Smooth muscle cell (in vitro differentiated cells): ENCODE data around the gene ENTR1. TPM values are rescaled to one million over a fixed set of nuclear protein-coding genes. Genes with fewer than 3 reads are reported as not detected.

Source experiments
- DNase-seq: peaks from one replicate; lab custom pipeline; 2025; ENCODE audit not compliant: unreplicated experiment; lab: John Stamatoyannopoulos, UW
- H2AFZ ChIP-seq: fragments of 200-600 bp; sonication (generic); 2 replicates; pipeline ENCODE4 v1.6.0; 2016; ENCODE audit warnings: antibody characterized with exemption, low read depth, mild to moderate bottlenecking
- H3F3A ChIP-seq: fragments of 200-600 bp; sonication (generic); 2 replicates; pipeline ENCODE4 v1.6.0; 2017; ENCODE audit warnings: antibody characterized with exemption, low read depth
- H3K27ac ChIP-seq: fragments of 200-600 bp; sonication (generic); 2 replicates; pipeline ENCODE4 v1.5.1; 2016; ENCODE audit warnings: low read depth, mild to moderate bottlenecking
- H3K27me3 ChIP-seq: fragments of 200-600 bp; sonication (generic); 2 replicates; pipeline ENCODE4 v1.6.1; 2016; ENCODE audit warnings: low read depth, mild to moderate bottlenecking
- H3K36me3 ChIP-seq: fragments of 200-600 bp; sonication (generic); 2 replicates; pipeline ENCODE4 v1.5.1; 2016; ENCODE audit warnings: low read depth
- H3K4me1 ChIP-seq: fragments of 200-600 bp; sonication (generic); 2 replicates; pipeline ENCODE4 v1.5.1; 2016; ENCODE audit warnings: low read depth
- H3K4me2 ChIP-seq: fragments of 200-600 bp; sonication (generic); 2 replicates; pipeline ENCODE4 v1.6.0; 2016; ENCODE audit warnings: mild to moderate bottlenecking
- H3K4me3 ChIP-seq: fragments of 200-600 bp; sonication (generic); 2 replicates; pipeline ENCODE4 v1.5.1; 2016; ENCODE audit warnings: mild to moderate bottlenecking
- H3K79me2 ChIP-seq: fragments of 200-600 bp; sonication (generic); 2 replicates; pipeline ENCODE4 v1.6.0; 2016; ENCODE audit warnings: low read depth, mild to moderate bottlenecking
- H3K9ac ChIP-seq: fragments of 200-600 bp; sonication (generic); 2 replicates; pipeline ENCODE4 v1.6.0; 2016; ENCODE audit warnings: low read depth
- H3K9me3 ChIP-seq: fragments of 200-600 bp; sonication (generic); replicated peaks from 2 replicates; pipeline ENCODE4 v1.5.1; 2016; ENCODE audit warnings: low read depth
- H4K20me1 ChIP-seq: fragments of 200-600 bp; sonication (generic); 2 replicates; pipeline ENCODE4 v1.6.0; 2016; ENCODE audit warnings: low read depth
- WGBS: methylation state at CpG from one replicate; pipeline ENCODE4 v1.1.7; 2016; ENCODE audit warnings: low lambda C conversion rate; 5-methylcytosine and 5-hydroxymethylcytosine counted together
- polyA plus RNA-seq: library from polyadenylated mRNA; unstranded; fragments of >200 nt; fragmentation: Nextera tagmentation; extraction: Ambion mirVana; gene quantifications from 2 replicates; pipeline ENCODE4 v1.2.1, GENCODE V29; 2016
- total RNA-seq: library from RNA; depleted of rRNA; stranded (reverse); fragments of >200 nt; gene quantifications from 2 replicates; pipeline ENCODE4 v1.2.3, GENCODE V29; 2014
- TF ChIP-seq, protein P1 (sequence below): fragments of 200-600 bp; sonication (generic); IDR thresholded peaks from 2 replicates; pipeline ENCODE4 v1.5.1; 2017; ENCODE audit warnings: borderline replicate concordance, mild to moderate bottlenecking, antibody characterized with exemption; ENCODE audit not compliant: insufficient read depth, poor library complexity, severe bottlenecking

ENTR1 gene
- total and polyA plus RNA-seq, 2 experiments from 2014 or later, result 25.4 to 28.9 TPM

DNA sequence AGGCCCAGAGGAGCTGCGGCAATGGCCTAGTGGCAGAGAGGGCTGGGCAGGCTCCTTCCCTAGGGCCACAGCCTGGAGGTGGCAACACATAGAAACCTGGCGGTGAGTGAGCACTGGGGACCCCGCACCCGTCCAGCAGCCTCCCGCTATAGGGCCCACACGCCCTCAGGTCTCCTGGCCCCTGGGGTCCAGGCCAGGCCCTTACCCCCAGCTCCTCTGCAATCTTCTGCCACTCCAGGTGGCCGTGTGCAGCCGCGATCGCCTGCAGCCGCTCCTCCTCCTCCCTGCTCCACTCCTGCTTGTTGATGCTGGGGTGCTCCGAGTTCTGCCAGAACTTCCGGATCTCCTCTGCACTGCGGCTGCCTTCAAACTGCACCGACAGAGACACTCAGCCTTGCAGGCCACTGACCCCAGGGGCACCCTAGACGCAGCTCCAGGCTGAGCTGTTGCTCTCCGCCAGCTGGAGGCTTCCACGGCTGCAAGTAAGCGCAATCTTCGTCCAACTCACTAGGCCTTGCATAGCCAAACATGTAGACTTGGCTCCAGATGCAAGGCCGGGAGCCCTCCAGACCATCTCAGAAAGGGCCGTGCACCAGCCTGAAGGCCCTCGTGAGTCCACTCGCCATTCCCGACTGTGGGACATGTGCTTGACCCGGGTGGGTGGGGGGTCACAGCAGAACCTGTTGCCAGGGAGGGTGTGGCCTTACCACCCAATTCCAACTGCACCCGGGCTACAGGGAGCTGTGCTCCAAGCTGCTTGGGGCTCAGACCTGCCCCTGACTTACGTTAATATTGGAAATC is 18.5 kb downstream of the ENTR1 start:
- DNase-seq, result no peak
- H3K9me3 ChIP-seq, result no peaks in the 10 kb centered on the region
- no peak overlapping the region for H3K9ac ChIP-seq
- H3K4me2 ChIP-seq, result no peak overlapping the region
- no peaks in the 10 kb centered on the region for H3F3A ChIP-seq
- H2AFZ ChIP-seq, result no peak overlapping the region
- H3K4me1 ChIP-seq, result no peaks in the 10 kb centered on the region
- H3K36me3 ChIP-seq, result peaks cover 3% of the 10 kb centered on the region
- no peaks in the 10 kb centered on the region for H3K27me3 ChIP-seq
- no peaks in the 10 kb centered on the region for H3K79me2 ChIP-seq
- H4K20me1 ChIP-seq, result peaks cover 5% of the 10 kb centered on the region
- H3K4me3 ChIP-seq, result no peak overlapping the region
- 97% methylated on average over 28 of the region's 28 CpGs for WGBS
- TF ChIP-seq, protein P1, sequence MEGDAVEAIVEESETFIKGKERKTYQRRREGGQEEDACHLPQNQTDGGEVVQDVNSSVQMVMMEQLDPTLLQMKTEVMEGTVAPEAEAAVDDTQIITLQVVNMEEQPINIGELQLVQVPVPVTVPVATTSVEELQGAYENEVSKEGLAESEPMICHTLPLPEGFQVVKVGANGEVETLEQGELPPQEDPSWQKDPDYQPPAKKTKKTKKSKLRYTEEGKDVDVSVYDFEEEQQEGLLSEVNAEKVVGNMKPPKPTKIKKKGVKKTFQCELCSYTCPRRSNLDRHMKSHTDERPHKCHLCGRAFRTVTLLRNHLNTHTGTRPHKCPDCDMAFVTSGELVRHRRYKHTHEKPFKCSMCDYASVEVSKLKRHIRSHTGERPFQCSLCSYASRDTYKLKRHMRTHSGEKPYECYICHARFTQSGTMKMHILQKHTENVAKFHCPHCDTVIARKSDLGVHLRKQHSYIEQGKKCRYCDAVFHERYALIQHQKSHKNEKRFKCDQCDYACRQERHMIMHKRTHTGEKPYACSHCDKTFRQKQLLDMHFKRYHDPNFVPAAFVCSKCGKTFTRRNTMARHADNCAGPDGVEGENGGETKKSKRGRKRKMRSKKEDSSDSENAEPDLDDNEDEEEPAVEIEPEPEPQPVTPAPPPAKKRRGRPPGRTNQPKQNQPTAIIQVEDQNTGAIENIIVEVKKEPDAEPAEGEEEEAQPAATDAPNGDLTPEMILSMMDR, result no peak
- no peak overlapping the region for H3K27ac ChIP-seq

DNA sequence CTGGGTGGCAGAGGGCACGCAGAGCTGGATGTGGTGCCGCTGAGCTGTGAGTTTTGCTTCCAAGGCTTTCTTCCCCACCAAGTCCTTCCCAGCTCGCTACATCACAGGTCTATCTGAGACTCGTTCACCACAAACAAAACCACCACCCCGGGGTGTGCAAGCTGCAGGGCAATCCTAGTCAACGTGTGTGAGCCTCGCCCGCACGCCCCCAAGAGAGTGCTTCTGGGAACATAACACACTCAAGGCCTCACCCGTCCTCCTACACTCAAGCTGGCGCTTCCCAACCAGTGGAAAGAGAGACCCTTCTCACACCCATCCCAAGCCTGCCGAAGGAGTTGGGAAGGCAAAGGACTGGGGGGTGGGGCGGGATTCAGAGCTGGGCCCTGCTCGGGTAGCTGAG is 21.0 kb downstream of the ENTR1 start:
- no peak for DNase-seq
- Histone ChIP-seq H3K36me3 (peaks cover 3% of the 10 kb centered on the region), H3K9me3 (no peaks in the 10 kb centered on the region), H2AFZ (no peak overlapping the region), H3K9ac (no peak overlapping the region), H3F3A (no peaks in the 10 kb centered on the region), H3K4me1 (no peaks in the 10 kb centered on the region), H3K27me3 (no peaks in the 10 kb centered on the region), H3K4me2 (no peak overlapping the region), H3K4me3 (no peak overlapping the region), H3K27ac (no peak overlapping the region), H3K79me2 (no peaks in the 10 kb centered on the region), H4K20me1 (peaks cover 5% of the 10 kb centered on the region)
- TF ChIP-seq, protein P1, result no peak
- WGBS, result 98% methylated on average over 14 of the region's 14 CpGs

- Histone ChIP-seq H3F3A (no peaks in the 10 kb centered on the region), H3K36me3 (peaks cover 3% of the 10 kb centered on the region), H3K27ac (no peak overlapping the region), H3K4me1 (no peaks in the 10 kb centered on the region), H3K4me3 (no peak overlapping the region), H3K27me3 (no peaks in the 10 kb centered on the region), H3K9ac (no peak overlapping the region), H3K4me2 (no peak overlapping the region), H3K79me2 (no peaks in the 10 kb centered on the region), H3K9me3 (no peaks in the 10 kb centered on the region), H4K20me1 (peaks cover 5% of the 10 kb centered on the region), H2AFZ (no peak overlapping the region)
- over 99% methylated on average over 15 of the region's 19 CpGs for WGBS
- TF ChIP-seq, protein P1, result no peak
- no peak for DNase-seq
Observed at GRCh38 chr9:136387217-136387616, 23.2 kb downstream of the ENTR1 start.

GRCh38 chr9:136386018-136386417 is 24.4 kb downstream of the ENTR1 start:
- Histone ChIP-seq H3F3A (no peaks in the 10 kb centered on the region), H3K27me3 (no peaks in the 10 kb centered on the region), H3K4me2 (no peak overlapping the region), H2AFZ (no peak overlapping the region), H3K4me3 (no peak overlapping the region), H3K9me3 (no peaks in the 10 kb centered on the region), H3K27ac (no peak overlapping the region), H3K4me1 (no peaks in the 10 kb centered on the region), H3K9ac (no peak overlapping the region), H3K36me3 (no peaks in the 10 kb centered on the region), H4K20me1 (peaks cover 5% of the 10 kb centered on the region), H3K79me2 (no peaks in the 10 kb centered on the region)
- TF ChIP-seq, protein P1, result no peak
- WGBS, result 89% methylated on average over 13 of the region's 13 CpGs
- no peak for DNase-seq
